Panc1 (cell line): Measurements from ENCODE around the gene RHPN2. TPM values are rescaled to one million over a fixed set of nuclear protein-coding genes. Genes with fewer than 3 reads are reported as not detected.

Source experiments
- ATAC-seq: fragments of 200-7000 bp; cut with Tn5 transposase; 2 replicates; pipeline ENCODE4 v1.9.1; 2020; ENCODE audit warnings: mild to moderate bottlenecking, moderate library complexity
- BruUV-seq: library from RNA; stranded (reverse); fragments of 400-500 nt; replicated peaks from 2 replicates; lab custom pipeline; 2021; lab: Mats Ljungman, UMichigan
- CTCF ChIA-PET: fragments of 300-600 bp; sonication (Branson Sonifier 250); formaldehyde crosslinking; loops from one replicate; lab custom pipeline; 2022; ENCODE audit warnings: antibody characterized with exemption; lab: Charles Lee
- POLR2A ChIA-PET: fragments of 300-600 bp; sonication (Branson Sonifier 250); formaldehyde crosslinking; loops from one replicate; lab custom pipeline; 2022; ENCODE audit warnings: antibody characterized with exemption; lab: Charles Lee
- DNase-seq: peaks from one replicate; pipeline ENCODE4 v3.0.0-alpha.2; 2010; ENCODE audit warnings: low read depth, low spot score
- H3K27ac ChIP-seq: 2 replicates; pipeline ENCODE4 v1.5.1; 2011; ENCODE audit warnings: mild to moderate bottlenecking, low read length, inconsistent platforms
- H3K27me3 ChIP-seq: fragments of 200-500 bp; sonication (Bioruptor generic); 2 replicates; pipeline ENCODE4 v1.6.0; 2014; ENCODE audit warnings: low read length, inconsistent platforms; ENCODE audit not compliant: control insufficient read depth, insufficient read depth
- H3K36me3 ChIP-seq: fragments of 200-500 bp; sonication (Bioruptor generic); 2 replicates; pipeline ENCODE4 v1.5.1; 2014; ENCODE audit warnings: inconsistent platforms, mild to moderate bottlenecking, low read length, moderate library complexity; ENCODE audit not compliant: control insufficient read depth, insufficient read depth
- H3K4me1 ChIP-seq: 2 replicates; pipeline ENCODE4 v1.5.1; 2011; ENCODE audit warnings: inconsistent platforms, mild to moderate bottlenecking, low read length, moderate library complexity; ENCODE audit not compliant: control insufficient read depth, insufficient read depth
- H3K4me3 ChIP-seq, 2 experiments: 2 replicates each; pipeline ENCODE4 v1.5.1; 2011 to 2012; ENCODE audit warnings: low read depth in 2 of 2, low read length in 2 of 2, mild to moderate bottlenecking in 2 of 2, inconsistent platforms in 1 of 2, moderate library complexity in 1 of 2
- H3K9me3 ChIP-seq: fragments of 200-500 bp; sonication (Bioruptor generic); 2 replicates; pipeline ENCODE4 v1.5.1; 2014; ENCODE audit warnings: low read depth, mild to moderate bottlenecking, inconsistent platforms, low read length, moderate library complexity; ENCODE audit not compliant: control insufficient read depth, insufficient read depth
- POLR2AphosphoS5 ChIP-seq: IDR thresholded peaks from 2 replicates; pipeline ENCODE4 v1.6.1; 2012; ENCODE audit warnings: mild to moderate bottlenecking, low read depth, low read length, moderate library complexity
- SIN3A ChIP-seq: IDR thresholded peaks from 2 replicates; pipeline ENCODE4 v1.6.1; 2012; ENCODE audit warnings: low read depth, mild to moderate bottlenecking, low read length, moderate library complexity, borderline replicate concordance; ENCODE audit not compliant: insufficient read depth
- TCF7L2 ChIP-seq: IDR thresholded peaks from 2 replicates; pipeline ENCODE4 v1.6.1; 2011; ENCODE audit warnings: mild to moderate bottlenecking, low read depth, low read length, inconsistent platforms
- in situ Hi-C: cut with HindIII; loops from 2 replicates; pipeline ENCODE4 v1.10.0; 2016; ENCODE audit warnings: low sequenced_read_pairs, low pct_unique_long_range_greater_than_20kb
- intact Hi-C: fragments of 100-400 bp; cut with micrococcal nuclease; formaldehyde crosslinking; loops from one replicate; pipeline ENCODE4 v1.10.0; 2022; ENCODE audit not compliant: unreplicated experiment
- total RNA-seq: library from RNA; stranded (reverse); gene quantifications from one replicate; pipeline ENCODE4 v1.2.1, GENCODE V29; 2021; ENCODE audit not compliant: unreplicated experiment
- TF ChIP-seq, protein P1 (sequence below), 2 experiments: IDR thresholded peaks; 2 replicates each; pipeline ENCODE4 v1.6.1; 2011 to 2012; ENCODE audit warnings: low read depth in 2 of 2, control low read depth in 1 of 2, low read length in 1 of 2, mild to moderate bottlenecking in 1 of 2, moderate library complexity in 1 of 2; ENCODE audit not compliant: insufficient read depth in 1 of 2
- TF ChIP-seq, protein P2 (sequence below): fragments of 450-650 bp; IDR thresholded peaks from 2 replicates; pipeline ENCODE4 v1.5.1; 2017; ENCODE audit warnings: mild to moderate bottlenecking

RHPN2 gene
- total RNA-seq, 1 experiment from 2014 or later, result 227 TPM

DNA sequence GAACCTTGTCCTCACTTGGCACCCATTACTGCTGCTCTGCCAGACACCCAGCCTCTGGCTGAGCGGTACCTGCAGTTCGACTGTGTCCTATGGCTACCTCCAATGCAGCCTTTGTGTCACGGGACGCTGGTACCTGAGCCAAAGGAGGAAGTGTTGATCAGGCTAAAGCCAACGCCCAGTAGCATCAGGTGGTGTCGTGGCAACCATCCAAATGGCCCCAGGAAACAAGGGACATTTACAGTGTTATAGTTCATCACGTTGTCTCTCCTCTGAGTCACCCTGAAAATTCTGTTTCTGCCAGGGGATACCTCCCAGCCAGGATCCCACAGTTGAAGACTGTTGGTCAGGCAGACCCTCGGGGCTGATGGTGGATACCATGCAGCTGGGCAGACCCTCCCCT, 10.1 kb downstream of the RHPN2 start:
- H3K27ac ChIP-seq, result peak overlapping the region; percentile 78
- DNase-seq (no peak), ATAC-seq (peak; percentile 19; the same call in 1 of the 2 replicates)
- BruUV-seq, result no TSS peak
- POLR2A ChIA-PET, result no interaction called here
- in situ Hi-C loops, result no loop called here
- H3K27me3 ChIP-seq, result no peaks in the 10 kb centered on the region
- CTCF ChIA-PET, result no interaction called here
- peaks cover 85% of the 10 kb centered on the region for H3K4me1 ChIP-seq
- H3K9me3 ChIP-seq, result no peaks in the 10 kb centered on the region
- peaks cover 6% of the 10 kb centered on the region for H3K36me3 ChIP-seq
- H3K4me3 ChIP-seq, result no peak overlapping the region; a peak in 1 of 4 replicates
- intact Hi-C loops, result loop anchor here (10.0 kb wide), 1 partner anchor 60 kb away; no protein-coding TSS in a partner anchor
- TF ChIP-seq, protein P1, sequence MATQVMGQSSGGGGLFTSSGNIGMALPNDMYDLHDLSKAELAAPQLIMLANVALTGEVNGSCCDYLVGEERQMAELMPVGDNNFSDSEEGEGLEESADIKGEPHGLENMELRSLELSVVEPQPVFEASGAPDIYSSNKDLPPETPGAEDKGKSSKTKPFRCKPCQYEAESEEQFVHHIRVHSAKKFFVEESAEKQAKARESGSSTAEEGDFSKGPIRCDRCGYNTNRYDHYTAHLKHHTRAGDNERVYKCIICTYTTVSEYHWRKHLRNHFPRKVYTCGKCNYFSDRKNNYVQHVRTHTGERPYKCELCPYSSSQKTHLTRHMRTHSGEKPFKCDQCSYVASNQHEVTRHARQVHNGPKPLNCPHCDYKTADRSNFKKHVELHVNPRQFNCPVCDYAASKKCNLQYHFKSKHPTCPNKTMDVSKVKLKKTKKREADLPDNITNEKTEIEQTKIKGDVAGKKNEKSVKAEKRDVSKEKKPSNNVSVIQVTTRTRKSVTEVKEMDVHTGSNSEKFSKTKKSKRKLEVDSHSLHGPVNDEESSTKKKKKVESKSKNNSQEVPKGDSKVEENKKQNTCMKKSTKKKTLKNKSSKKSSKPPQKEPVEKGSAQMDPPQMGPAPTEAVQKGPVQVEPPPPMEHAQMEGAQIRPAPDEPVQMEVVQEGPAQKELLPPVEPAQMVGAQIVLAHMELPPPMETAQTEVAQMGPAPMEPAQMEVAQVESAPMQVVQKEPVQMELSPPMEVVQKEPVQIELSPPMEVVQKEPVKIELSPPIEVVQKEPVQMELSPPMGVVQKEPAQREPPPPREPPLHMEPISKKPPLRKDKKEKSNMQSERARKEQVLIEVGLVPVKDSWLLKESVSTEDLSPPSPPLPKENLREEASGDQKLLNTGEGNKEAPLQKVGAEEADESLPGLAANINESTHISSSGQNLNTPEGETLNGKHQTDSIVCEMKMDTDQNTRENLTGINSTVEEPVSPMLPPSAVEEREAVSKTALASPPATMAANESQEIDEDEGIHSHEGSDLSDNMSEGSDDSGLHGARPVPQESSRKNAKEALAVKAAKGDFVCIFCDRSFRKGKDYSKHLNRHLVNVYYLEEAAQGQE (IDR thresholded peaks at IDR 0.05; ENCODE audit: insufficient read depth in 1 of 2, low read depth in 2 of 2, low read length in 1 of 2), result no peak
- TF ChIP-seq POLR2AphosphoS5 (no peak), TCF7L2 (no peak), SIN3A (no peak)
- TF ChIP-seq, protein P2, sequence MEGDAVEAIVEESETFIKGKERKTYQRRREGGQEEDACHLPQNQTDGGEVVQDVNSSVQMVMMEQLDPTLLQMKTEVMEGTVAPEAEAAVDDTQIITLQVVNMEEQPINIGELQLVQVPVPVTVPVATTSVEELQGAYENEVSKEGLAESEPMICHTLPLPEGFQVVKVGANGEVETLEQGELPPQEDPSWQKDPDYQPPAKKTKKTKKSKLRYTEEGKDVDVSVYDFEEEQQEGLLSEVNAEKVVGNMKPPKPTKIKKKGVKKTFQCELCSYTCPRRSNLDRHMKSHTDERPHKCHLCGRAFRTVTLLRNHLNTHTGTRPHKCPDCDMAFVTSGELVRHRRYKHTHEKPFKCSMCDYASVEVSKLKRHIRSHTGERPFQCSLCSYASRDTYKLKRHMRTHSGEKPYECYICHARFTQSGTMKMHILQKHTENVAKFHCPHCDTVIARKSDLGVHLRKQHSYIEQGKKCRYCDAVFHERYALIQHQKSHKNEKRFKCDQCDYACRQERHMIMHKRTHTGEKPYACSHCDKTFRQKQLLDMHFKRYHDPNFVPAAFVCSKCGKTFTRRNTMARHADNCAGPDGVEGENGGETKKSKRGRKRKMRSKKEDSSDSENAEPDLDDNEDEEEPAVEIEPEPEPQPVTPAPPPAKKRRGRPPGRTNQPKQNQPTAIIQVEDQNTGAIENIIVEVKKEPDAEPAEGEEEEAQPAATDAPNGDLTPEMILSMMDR, result no peak

DNA sequence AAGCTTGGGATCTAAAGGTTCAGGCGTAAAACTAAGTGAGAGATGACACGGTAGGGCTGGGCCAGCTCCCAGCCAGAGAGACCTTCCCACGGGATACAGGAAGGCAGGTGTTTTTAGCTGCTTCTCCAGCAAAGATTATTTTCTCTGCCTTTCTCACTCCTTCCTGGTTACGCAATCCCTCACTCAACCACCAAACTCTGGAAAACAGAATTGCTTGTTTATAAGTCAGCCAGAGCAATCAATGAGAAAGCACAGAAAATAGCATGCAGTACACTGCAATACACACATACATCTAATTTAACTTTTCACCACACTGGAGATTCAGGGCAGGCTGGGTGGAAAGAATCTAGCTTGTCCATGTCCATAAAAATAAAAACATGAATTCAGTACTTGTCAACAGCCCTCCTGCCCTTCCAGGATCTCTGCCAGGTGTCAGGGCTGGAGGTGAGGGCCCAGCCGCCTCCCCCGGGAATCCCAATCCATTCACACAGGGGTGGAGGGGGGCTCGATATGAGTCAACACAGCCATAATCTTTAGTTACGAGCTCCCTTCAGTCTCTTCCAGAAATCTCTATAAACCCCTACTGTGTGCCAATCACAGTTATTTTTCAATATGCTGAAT, 12.2 kb downstream of the RHPN2 start:
- ChIA-PET POLR2A (interaction anchor here (0.6 to 0.7 kb wide), 2 partner anchors 58 to 1333 kb away, joined by 3 to 5 read pairs; no protein-coding TSS in a partner anchor), CTCF (interaction anchor here (0.6 to 1.1 kb wide), 2 partner anchors 29 to 65 kb away, joined by 3 to 6 read pairs; no protein-coding TSS in a partner anchor)
- H3K9me3 ChIP-seq, result no peaks in the 10 kb centered on the region
- no peaks in the 10 kb centered on the region for H3K27me3 ChIP-seq
- H3K36me3 ChIP-seq, result peaks cover 6% of the 10 kb centered on the region
- no peak overlapping the region for H3K4me3 ChIP-seq
- DNase-seq (no peak), ATAC-seq (peak; percentile 14)
- TSS peak; percentile 30 for BruUV-seq
- intact Hi-C loops (loop anchor here (10.0 kb wide), 1 partner anchor 62 kb away; no protein-coding TSS in a partner anchor), in situ Hi-C loops (no loop called here)
- H3K4me1 ChIP-seq, result peaks cover 90% of the 10 kb centered on the region
- peak overlapping the region; percentile 61 for H3K27ac ChIP-seq
- TF ChIP-seq POLR2AphosphoS5, result peak; percentile 25; the same call in 1 of the 2 replicates
- TF ChIP-seq, protein P1 (IDR thresholded peaks at IDR 0.05; ENCODE audit: insufficient read depth in 1 of 2, low read depth in 2 of 2, low read length in 1 of 2), result no peak
- TF ChIP-seq, protein P2, result no peak
